Mucosa of rectum (tissue), 2 donors: ENCODE data around the gene ZFYVE1.
"Not testable (repeated sequence)": the region's sequence is repeated elsewhere in the genome, so short reads cannot be mapped to it uniquely, and the experiment has no call there.

ENCODE experiments used
- H3K27ac ChIP-seq, 2 donors: one replicate each; pipeline ENCODE4 v1.7.0; 2013; ENCODE audit warnings: inconsistent platforms in 2 of 2, low read depth in 2 of 2, low read length in 2 of 2
- H3K27me3 ChIP-seq, 2 donors: one replicate each; pipeline ENCODE4 v1.7.0; 2013; ENCODE audit warnings: low read length in 2 of 2; ENCODE audit not compliant: control insufficient read depth in 2 of 2, insufficient read depth in 2 of 2
- H3K36me3 ChIP-seq, 2 donors: one replicate each; pipeline ENCODE4 v1.7.0; 2013; ENCODE audit warnings: low read length in 2 of 2; ENCODE audit not compliant: control insufficient read depth in 2 of 2, insufficient read depth in 2 of 2
- H3K4me1 ChIP-seq, 2 donors: one replicate each; pipeline ENCODE4 v1.7.0; 2013; ENCODE audit warnings: low read length in 2 of 2, mild to moderate bottlenecking in 1 of 2; ENCODE audit not compliant: control insufficient read depth in 2 of 2, insufficient read depth in 2 of 2
- H3K4me3 ChIP-seq, 2 donors: one replicate each; pipeline ENCODE4 v1.7.0; 2013; ENCODE audit warnings: low read length in 2 of 2
- H3K9ac ChIP-seq, 2 donors: one replicate each; pipeline ENCODE4 v1.7.0; 2013; ENCODE audit warnings: low read length in 2 of 2, low read depth in 1 of 2, mild to moderate bottlenecking in 1 of 2
- H3K9me3 ChIP-seq, 2 donors: one replicate each; pipeline ENCODE4 v1.7.0; 2013; ENCODE audit warnings: low read length in 2 of 2; ENCODE audit not compliant: control insufficient read depth in 2 of 2
- donor health status: healthy.
- donor health status: Normal muscosa, but diverticular disease.

Gene ZFYVE1

DNA sequence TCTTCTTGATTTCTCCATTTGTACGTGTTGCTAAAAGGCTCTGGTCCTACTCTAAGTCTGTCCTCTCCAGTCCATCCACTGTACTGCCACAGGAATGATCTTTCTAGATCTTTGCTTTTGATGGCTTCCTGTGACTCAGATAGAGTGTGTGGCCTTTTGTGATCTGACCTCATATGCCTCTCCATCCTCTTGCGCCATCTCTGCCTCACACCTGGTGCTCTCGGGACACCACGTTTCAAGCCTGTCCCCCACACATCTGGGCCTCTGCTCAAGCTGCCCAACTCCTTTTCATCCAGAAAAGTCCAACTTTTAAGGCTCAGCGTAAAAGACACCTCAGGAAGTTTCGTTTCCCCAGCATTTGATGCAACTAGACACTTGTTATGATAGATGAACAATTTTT, 61.7 kb downstream of the ZFYVE1 start:
- Histone ChIP-seq H3K9me3 (no peaks in the 10 kb centered on the region), H3K36me3 (peaks cover 8 to 16% of the 10 kb centered on the region in 2 donors), H3K27ac (no peak overlapping the region), H3K4me1 (no peaks in the 10 kb centered on the region), H3K9ac (no peak overlapping the region), H3K4me3 (no peak overlapping the region), H3K27me3 (no peaks in the 10 kb centered on the region)

DNA sequence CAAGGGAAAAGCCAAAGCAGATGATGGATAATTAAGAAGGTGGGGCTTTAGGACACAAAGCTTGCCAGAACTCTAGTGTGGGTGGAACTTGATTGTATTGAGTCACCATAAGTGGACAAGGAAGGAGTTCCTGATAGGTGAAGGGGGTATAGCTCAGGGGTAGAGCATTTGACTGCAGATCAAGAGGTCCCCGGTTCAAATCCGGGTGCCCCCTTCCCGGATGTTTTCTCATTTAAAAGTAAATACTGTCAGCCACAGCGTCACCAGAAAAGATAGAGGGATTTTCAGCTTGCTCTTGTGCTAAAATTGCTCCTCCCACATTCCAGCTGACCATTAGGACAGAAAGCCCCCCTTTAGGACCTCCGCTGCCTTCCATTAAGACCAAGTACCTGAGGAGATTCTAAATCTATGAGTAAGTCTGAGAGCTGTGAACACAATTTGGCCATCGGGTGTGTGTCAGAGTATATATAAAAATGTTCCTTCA, 64.0 kb downstream of the ZFYVE1 start:
- Histone ChIP-seq H3K9me3 (no peaks in the 10 kb centered on the region), H3K9ac (no peak overlapping the region), H3K4me3 (no peak overlapping the region), H3K4me1 (no peaks in the 10 kb centered on the region), H3K27ac (no peak overlapping the region), H3K27me3 (no peaks in the 10 kb centered on the region), H3K36me3 (peaks cover 20 to 24% of the 10 kb centered on the region in 2 donors)

DNA sequence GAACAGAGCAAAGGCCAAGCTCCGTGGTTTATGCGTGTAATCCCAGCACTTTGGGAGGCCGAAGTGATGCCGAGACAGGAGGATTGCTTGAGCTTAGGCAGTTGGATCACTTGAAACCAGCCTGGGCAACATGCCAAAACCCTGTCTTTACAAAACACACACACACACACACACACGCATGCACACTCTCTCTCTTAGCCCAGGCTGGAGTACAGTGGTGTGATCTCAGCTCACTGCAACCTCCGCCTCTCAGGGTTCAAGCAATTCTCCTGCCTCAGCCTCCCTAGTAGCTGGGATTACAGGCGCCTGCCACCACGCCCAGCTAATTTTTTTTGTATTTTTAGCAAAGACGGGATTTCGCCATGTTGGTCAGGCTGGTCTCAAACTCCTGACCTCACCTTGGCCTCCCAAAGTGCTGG, 64.6 kb downstream of the ZFYVE1 start:
- H3K9me3 ChIP-seq, H3K9ac ChIP-seq, H3K27ac ChIP-seq, H3K4me3 ChIP-seq, H3K27me3 ChIP-seq, H3K4me1 ChIP-seq: not testable (repeated sequence)
- H3K36me3 ChIP-seq = peaks cover 25 to 29% of the 10 kb centered on the region in 2 donors

DNA sequence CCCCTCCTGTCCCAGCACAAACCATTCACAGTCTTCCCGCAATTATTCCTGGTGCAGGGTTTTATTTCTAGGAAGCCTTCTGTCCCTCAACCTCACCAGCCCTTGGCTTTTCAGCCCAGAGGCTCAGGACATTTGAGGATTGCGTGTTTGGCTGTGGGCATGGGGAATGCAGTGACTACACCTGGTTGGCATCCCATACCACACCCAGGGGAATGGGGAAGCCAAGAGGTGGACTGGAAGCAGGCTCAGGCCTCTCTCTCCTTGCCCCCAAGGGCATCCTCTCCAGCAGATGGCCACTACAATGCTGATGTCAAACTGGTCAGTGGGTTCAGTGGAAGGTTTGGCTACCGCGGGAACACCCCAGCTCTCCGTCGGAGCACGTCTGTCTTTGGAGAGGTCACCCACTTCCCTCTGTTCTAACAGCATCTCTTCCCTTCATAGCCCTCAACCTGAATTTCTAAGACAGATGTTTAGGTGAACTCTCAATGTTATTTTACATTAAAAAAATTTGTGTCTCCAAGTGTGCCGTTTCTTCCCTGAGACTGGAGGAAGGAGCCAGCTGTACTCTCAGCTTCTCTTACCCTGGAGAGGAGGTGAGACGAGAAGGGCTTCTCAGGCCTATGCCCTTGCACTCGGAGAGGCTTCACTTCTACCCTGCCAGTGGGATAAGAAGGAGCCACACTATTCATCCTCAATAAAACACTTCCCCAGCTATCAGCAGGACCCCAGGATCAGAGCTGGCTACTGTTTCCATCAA, 65.1 kb downstream of the ZFYVE1 start:
- H3K4me3 ChIP-seq = no peak overlapping the region
- H3K27ac ChIP-seq = no peak overlapping the region
- H3K4me1 ChIP-seq = no peaks in the 10 kb centered on the region
- no peaks in the 10 kb centered on the region for H3K9me3 ChIP-seq
- H3K36me3 ChIP-seq = peaks cover 28 to 32% of the 10 kb centered on the region in 2 donors
- no peaks in the 10 kb centered on the region for H3K27me3 ChIP-seq
- H3K9ac ChIP-seq = no peak overlapping the region

DNA sequence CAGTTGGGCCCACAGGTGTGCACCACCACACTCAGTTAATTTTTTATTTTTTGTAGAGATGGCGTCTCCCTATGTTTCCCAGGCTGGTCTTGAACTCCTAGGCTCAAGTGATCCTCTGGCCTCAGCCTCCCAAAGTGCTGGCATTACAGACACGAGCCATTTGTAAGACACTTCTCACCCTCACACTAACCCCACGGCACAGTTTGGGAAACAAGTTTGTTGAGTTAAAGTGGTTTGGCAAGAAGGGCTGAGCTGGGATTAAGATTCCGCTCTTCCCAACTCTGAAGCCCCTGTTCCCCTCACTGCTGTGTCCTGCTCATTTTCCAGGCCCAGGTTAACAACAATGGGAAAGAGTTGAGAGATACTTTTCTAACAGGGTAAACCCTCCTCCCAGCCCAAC, 65.9 kb downstream of the ZFYVE1 start:
- H3K4me3 ChIP-seq, H3K27ac ChIP-seq, H3K9ac ChIP-seq, H3K9me3 ChIP-seq, H3K4me1 ChIP-seq, H3K27me3 ChIP-seq: not testable (repeated sequence)
- H3K36me3 ChIP-seq = peaks cover 35 to 38% of the 10 kb centered on the region in 2 donors

DNA sequence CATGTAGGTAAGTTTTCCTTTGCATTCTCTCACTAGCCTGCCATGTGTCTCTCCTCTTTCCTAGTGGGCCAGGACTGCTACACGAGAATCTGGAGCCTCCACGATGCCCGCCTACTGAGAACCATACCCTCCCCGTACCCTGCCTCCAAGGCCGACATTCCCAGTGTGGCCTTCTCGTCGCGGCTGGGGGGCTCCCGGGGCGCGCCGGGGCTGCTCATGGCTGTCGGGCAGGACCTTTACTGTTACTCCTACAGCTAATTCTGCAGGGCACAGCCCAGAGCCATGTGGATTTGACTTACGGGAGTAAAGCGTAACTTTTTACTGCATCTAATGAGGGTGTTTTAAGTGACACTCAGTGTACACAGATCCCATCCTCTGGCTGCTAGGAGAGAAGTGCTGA, 68.4 kb downstream of the ZFYVE1 start:
- H3K9me3 ChIP-seq = no peaks in the 10 kb centered on the region
- H3K4me1 ChIP-seq = no peaks in the 10 kb centered on the region
- H3K27ac ChIP-seq = no peak overlapping the region
- no peak overlapping the region for H3K9ac ChIP-seq
- no peaks in the 10 kb centered on the region for H3K27me3 ChIP-seq
- no peak overlapping the region for H3K4me3 ChIP-seq
- peaks cover 41 to 50% of the 10 kb centered on the region in 2 donors for H3K36me3 ChIP-seq

DNA sequence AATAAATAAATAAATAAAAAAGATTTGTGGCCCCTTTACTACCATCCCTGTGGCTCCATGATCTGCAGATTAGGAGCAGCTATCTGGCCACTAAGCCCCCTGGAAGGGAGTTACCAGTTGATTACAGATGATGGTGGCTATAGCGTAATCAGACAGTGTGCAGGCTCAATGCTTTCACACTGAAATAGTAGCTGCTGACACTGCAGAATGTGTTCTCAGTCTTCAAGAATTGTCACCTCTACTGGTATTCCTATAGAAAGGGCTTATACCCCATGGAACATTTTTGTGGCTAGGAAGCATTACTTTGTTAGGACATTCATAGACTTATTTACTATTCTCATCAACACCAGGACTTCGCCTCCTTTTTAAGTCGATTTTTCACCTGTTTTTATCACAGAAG, 69.7 kb downstream of the ZFYVE1 start:
- Histone ChIP-seq H3K27ac (no peak overlapping the region), H3K27me3 (no peaks in the 10 kb centered on the region), H3K9ac (no peak overlapping the region), H3K36me3 (peaks cover 41 to 50% of the 10 kb centered on the region in 2 donors), H3K9me3 (no peaks in the 10 kb centered on the region), H3K4me1 (no peaks in the 10 kb centered on the region), H3K4me3 (no peak overlapping the region)

DNA sequence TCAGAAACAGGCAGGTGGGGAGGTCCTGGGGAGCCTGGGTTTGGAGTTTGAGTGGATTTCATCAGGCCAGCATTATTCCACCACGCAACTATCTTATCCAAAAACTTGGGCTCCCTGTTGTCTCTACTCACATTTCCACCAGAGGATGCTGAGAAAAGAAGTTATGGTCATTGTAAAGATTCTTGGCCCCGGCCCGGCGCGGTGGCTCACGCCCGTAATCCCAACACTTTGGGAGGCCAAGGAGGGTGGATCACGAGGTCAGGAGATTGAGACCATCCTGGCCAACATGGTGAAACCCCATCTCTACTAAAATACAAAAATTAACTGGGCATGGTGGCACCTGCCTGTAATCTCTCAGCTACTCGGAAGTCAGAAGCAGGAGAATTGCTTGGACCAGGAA, 70.2 kb downstream of the ZFYVE1 start:
- not testable (repeated sequence) for H3K9ac ChIP-seq, H3K27ac ChIP-seq, H3K4me1 ChIP-seq, H3K9me3 ChIP-seq, H3K27me3 ChIP-seq, H3K4me3 ChIP-seq
- peaks cover 44 to 55% of the 10 kb centered on the region in 2 donors for H3K36me3 ChIP-seq

DNA sequence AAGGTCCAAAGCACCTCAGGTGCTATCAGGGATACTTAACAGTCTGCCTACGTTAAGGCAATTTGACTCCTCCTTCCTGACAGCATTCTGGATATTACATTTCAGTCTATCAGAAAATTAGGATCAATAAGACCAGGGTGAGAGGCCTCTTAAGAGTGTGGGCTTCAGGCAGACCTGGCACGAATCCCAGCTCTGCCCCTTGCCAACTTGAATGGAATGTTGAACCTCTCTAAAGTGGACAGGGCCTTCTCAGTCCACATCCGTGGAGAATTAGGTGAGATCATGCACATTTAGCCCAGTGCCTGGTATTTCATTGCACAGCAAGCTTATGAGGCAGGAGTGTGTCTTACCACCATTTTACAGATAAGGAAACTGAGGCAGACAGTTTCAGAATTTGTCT, 74.7 kb downstream of the ZFYVE1 start:
- no peaks in the 10 kb centered on the region for H3K27me3 ChIP-seq
- H3K9me3 ChIP-seq = no peaks in the 10 kb centered on the region
- no peak overlapping the region for H3K4me3 ChIP-seq
- no peaks in the 10 kb centered on the region for H3K4me1 ChIP-seq
- H3K9ac ChIP-seq = no peak overlapping the region
- H3K36me3 ChIP-seq = peaks cover 28 to 31% of the 10 kb centered on the region in 2 donors
- H3K27ac ChIP-seq = no peak overlapping the region

DNA sequence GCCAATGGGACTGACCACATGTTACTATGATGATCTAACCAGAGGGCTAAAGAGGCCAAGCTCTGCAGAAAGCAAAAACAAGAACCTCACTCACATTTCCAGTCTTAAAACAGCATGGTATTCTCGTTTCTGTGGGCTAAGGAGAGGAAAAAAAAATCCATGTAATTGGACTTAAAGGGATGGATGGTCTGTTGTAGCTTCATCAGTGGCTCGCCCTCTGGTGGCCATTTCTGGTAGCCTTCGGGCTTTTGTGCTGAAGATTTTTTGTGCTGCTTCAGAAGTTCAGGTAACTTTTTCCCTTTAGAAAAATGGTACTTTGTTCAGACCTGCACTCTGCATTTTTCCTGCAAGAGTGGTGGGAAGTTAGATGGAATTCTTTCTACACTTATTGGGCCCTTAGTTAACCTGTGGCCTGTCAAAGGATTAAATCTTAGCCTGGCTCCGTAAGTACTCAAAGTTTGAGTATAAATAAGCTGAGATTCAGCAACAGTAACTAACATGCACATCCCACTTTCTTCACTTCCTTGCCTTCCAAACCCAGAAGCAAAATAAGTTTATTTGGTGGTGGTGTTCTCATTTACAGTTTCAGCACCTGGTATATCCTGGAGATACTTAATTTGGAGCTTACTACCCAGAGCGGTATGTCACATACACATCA, 78.3 kb downstream of the ZFYVE1 start:
- H3K27ac ChIP-seq = no peak overlapping the region
- no peaks in the 10 kb centered on the region for H3K27me3 ChIP-seq
- H3K4me1 ChIP-seq = no peaks in the 10 kb centered on the region
- no peak overlapping the region for H3K4me3 ChIP-seq
- H3K9ac ChIP-seq = no peak overlapping the region
- H3K36me3 ChIP-seq = peaks cover 24 to 27% of the 10 kb centered on the region in 2 donors
- H3K9me3 ChIP-seq = no peaks in the 10 kb centered on the region
